Mucosa of rectum (tissue), 2 donors: Measurements from ENCODE around the gene MTO1.
"Not testable (repeated sequence)": the region's sequence is repeated elsewhere in the genome, so short reads cannot be mapped to it uniquely, and the experiment has no call there.

ENCODE experiments used
- H3K27ac ChIP-seq, 2 donors: one replicate each; pipeline ENCODE4 v1.7.0; 2013; ENCODE audit warnings: inconsistent platforms in 2 of 2, low read depth in 2 of 2, low read length in 2 of 2
- H3K27me3 ChIP-seq, 2 donors: one replicate each; pipeline ENCODE4 v1.7.0; 2013; ENCODE audit warnings: low read length in 2 of 2; ENCODE audit not compliant: control insufficient read depth in 2 of 2, insufficient read depth in 2 of 2
- H3K36me3 ChIP-seq, 2 donors: one replicate each; pipeline ENCODE4 v1.7.0; 2013; ENCODE audit warnings: low read length in 2 of 2; ENCODE audit not compliant: control insufficient read depth in 2 of 2, insufficient read depth in 2 of 2
- H3K4me1 ChIP-seq, 2 donors: one replicate each; pipeline ENCODE4 v1.7.0; 2013; ENCODE audit warnings: low read length in 2 of 2, mild to moderate bottlenecking in 1 of 2; ENCODE audit not compliant: control insufficient read depth in 2 of 2, insufficient read depth in 2 of 2
- H3K4me3 ChIP-seq, 2 donors: one replicate each; pipeline ENCODE4 v1.7.0; 2013; ENCODE audit warnings: low read length in 2 of 2
- H3K9ac ChIP-seq, 2 donors: one replicate each; pipeline ENCODE4 v1.7.0; 2013; ENCODE audit warnings: low read length in 2 of 2, low read depth in 1 of 2, mild to moderate bottlenecking in 1 of 2
- H3K9me3 ChIP-seq, 2 donors: one replicate each; pipeline ENCODE4 v1.7.0; 2013; ENCODE audit warnings: low read length in 2 of 2; ENCODE audit not compliant: control insufficient read depth in 2 of 2
- donor health status: healthy.
- donor health status: Normal muscosa, but diverticular disease.

MTO1 gene

DNA sequence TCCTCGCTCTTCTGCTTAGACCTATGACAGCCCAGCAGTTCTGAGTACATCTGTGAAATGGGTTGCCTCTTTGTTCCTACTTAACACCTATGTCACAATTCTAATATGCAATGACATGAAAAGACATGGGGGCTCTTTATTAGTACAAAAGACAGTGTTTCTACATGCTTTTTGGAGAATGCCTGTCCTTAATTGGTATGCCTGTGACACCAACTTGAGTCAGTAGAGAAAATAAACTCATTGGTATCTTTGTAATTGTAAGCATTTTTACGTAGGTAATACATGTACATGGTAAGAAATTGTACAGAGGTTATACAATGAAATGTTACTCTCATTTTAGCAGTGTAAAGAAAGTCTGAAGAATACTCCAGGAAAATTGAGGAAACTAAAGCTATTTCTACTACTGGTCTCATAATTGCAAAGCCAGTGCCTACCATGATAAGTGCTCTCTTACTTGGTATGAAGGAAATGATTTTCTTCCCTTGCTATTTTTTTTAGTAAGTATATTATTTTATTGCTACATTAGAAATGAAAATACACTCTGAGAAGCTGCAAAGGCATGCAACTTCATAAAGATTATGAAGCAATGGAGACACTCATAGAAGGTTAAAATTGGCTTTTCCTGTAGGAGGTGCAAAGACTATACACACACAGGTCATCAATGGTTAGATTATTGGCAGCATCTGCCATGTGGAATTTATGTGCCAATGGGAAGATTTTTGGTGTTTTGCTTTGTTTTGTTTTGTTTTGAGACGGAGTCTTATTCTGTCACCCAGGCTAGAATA lies 64.2 kb downstream of the MTO1 start:
- Histone ChIP-seq H3K36me3 (no peaks in the 10 kb centered on the region), H3K9me3 (no peaks in the 10 kb centered on the region), H3K9ac (no peak overlapping the region), H3K27me3 (no peaks in the 10 kb centered on the region), H3K4me1 (peaks cover 9 to 13% of the 10 kb centered on the region in 2 donors), H3K4me3 (no peak overlapping the region), H3K27ac (no peak overlapping the region)

DNA sequence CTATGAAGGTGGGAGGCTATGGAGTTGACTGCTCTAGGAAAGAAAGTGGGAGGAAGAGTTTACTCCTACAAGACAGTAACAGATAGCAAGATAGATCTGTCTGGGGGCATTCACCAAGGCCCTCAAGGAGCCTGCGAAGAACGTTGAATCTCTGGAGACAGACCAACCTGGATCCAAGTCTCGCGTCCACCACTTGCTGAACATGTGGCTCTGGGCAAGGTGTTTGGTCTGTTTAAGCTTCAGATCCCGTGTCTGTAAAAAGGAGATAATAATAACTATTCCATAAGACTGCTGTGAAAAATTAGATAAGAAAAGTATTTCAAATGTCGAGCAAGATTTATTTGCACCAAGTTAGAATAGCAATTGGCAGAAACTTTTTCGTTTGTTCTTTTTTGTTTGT lies 67.4 kb downstream of the MTO1 start:
- H3K9ac ChIP-seq = no peak overlapping the region

GRCh38 chr6:73532293-73532692 lies 70.8 kb downstream of the MTO1 start:
- no peak overlapping the region for H3K27ac ChIP-seq
- H3K27me3 ChIP-seq = no peaks in the 10 kb centered on the region
- no peaks in the 10 kb centered on the region for H3K4me1 ChIP-seq
- H3K9me3 ChIP-seq = no peaks in the 10 kb centered on the region
- no peaks in the 10 kb centered on the region for H3K36me3 ChIP-seq
- no peak overlapping the region for H3K9ac ChIP-seq
- no peak overlapping the region for H3K4me3 ChIP-seq

More for the DNA sequence above, 67.4 kb downstream of the MTO1 start:
- H3K27me3 ChIP-seq = no peaks in the 10 kb centered on the region
- H3K4me1 ChIP-seq = peaks cover 0 to 3% of the 10 kb centered on the region in 2 donors
- H3K9me3 ChIP-seq = no peaks in the 10 kb centered on the region
- no peak overlapping the region for H3K27ac ChIP-seq
- no peaks in the 10 kb centered on the region for H3K36me3 ChIP-seq
- no peak overlapping the region for H3K4me3 ChIP-seq

- H3K9ac ChIP-seq = no peak overlapping the region
- H3K27me3 ChIP-seq = no peaks in the 10 kb centered on the region
These were observed 73.1 kb downstream of the MTO1 start for GRCh38 chr6:73534628-73535027.

DNA sequence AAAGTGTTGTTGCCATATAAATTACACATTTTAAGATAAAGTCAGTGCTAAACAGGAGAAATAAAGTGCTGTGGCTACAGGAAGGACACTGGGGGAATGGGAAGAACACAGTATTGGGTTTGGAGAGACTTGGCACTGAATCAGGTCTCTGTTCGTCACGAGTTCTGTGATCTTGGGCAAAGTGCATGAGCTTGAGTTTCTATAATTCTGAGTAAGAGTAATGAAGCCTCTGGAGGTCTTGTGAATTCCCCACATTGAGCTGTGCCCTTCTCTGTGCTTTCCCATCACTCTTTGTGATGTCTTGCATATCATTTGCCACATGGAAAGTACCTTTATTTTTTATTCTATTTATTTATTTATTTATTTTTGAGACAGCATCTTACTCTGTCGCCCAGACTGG lies 76.1 kb downstream of the MTO1 start:
- H3K9me3 ChIP-seq = no peaks in the 10 kb centered on the region
- no peaks in the 10 kb centered on the region for H3K27me3 ChIP-seq
- H3K27ac ChIP-seq = no peak overlapping the region
- H3K36me3 ChIP-seq = no peaks in the 10 kb centered on the region
- no peak overlapping the region for H3K9ac ChIP-seq
- no peaks in the 10 kb centered on the region for H3K4me1 ChIP-seq
- H3K4me3 ChIP-seq = no peak overlapping the region

More at GRCh38 chr6:73534628-73535027, 73.1 kb downstream of the MTO1 start:
- H3K4me1 ChIP-seq = no peaks in the 10 kb centered on the region
- no peaks in the 10 kb centered on the region for H3K9me3 ChIP-seq
- no peak overlapping the region for H3K4me3 ChIP-seq
- H3K27ac ChIP-seq = no peak overlapping the region
- no peaks in the 10 kb centered on the region for H3K36me3 ChIP-seq

- no peak overlapping the region for H3K4me3 ChIP-seq
- no peak overlapping the region for H3K27ac ChIP-seq
- no peaks in the 10 kb centered on the region for H3K4me1 ChIP-seq
- no peak overlapping the region for H3K9ac ChIP-seq
- H3K27me3 ChIP-seq = no peaks in the 10 kb centered on the region
- H3K9me3 ChIP-seq = no peaks in the 10 kb centered on the region
- H3K36me3 ChIP-seq = no peaks in the 10 kb centered on the region
These were observed 76.7 kb downstream of the MTO1 start for GRCh38 chr6:73538116-73538779.

DNA sequence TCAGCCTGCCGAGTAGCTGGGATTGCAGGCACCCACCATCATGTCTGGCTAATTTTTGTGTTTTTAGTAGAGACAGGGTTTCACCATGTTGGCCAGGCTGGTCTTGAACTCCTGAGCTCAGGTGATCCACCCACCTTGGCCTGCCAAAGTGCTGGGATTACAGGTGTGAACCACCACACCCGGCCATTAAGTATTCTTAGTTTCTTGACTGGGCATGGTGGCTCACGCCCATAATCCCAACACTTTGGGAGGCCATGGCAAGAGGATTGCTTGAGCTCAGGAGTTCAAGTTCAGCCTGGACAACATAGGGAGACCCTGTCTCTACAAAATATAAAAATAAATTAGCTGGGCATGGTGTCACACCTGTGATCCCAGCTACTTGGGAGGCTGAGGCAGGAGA lies 80.9 kb downstream of the MTO1 start:
- not testable (repeated sequence) for H3K27me3 ChIP-seq, H3K4me1 ChIP-seq, H3K9ac ChIP-seq, H3K27ac ChIP-seq, H3K4me3 ChIP-seq, H3K36me3 ChIP-seq, H3K9me3 ChIP-seq

- H3K27ac ChIP-seq = no peak overlapping the region
- H3K4me1 ChIP-seq = no peaks in the 10 kb centered on the region
- no peaks in the 10 kb centered on the region for H3K36me3 ChIP-seq
These were observed 81.4 kb downstream of the MTO1 start for GRCh38 chr6:73542891-73543290.

GRCh38 chr6:73547036-73547435 lies 85.5 kb downstream of the MTO1 start:
- Histone ChIP-seq H3K27ac (no peak overlapping the region), H3K4me3 (no peak overlapping the region), H3K36me3 (no peaks in the 10 kb centered on the region), H3K9ac (no peak overlapping the region), H3K9me3 (no peaks in the 10 kb centered on the region), H3K4me1 (no peaks in the 10 kb centered on the region), H3K27me3 (no peaks in the 10 kb centered on the region)

More at GRCh38 chr6:73542891-73543290, 81.4 kb downstream of the MTO1 start:
- no peak overlapping the region for H3K9ac ChIP-seq
- no peaks in the 10 kb centered on the region for H3K27me3 ChIP-seq
- H3K4me3 ChIP-seq = no peak overlapping the region
- no peaks in the 10 kb centered on the region for H3K9me3 ChIP-seq
